HL-60 (cell line): ENCODE measurements around the gene ARRB1.

Experiments used
- CTCF ChIP-seq: IDR thresholded peaks from one replicate; pipeline ENCODE4 v1.5.1; 2011; ENCODE audit warnings: low read length, control low read depth, inconsistent platforms; ENCODE audit not compliant: insufficient read depth
- GABPA ChIP-seq: IDR thresholded peaks from 2 replicates; pipeline ENCODE4 v1.6.1; 2012; ENCODE audit warnings: low read depth
- POLR2AphosphoS5 ChIP-seq: IDR thresholded peaks from 2 replicates; pipeline ENCODE4 v1.6.1; 2012; ENCODE audit warnings: low read depth
- REST ChIP-seq: IDR thresholded peaks from 2 replicates; pipeline ENCODE4 v1.6.1; 2012; ENCODE audit warnings: low read depth; ENCODE audit not compliant: insufficient replicate concordance
- SPI1 ChIP-seq: IDR thresholded peaks from 2 replicates; pipeline ENCODE4 v1.6.1; 2012; ENCODE audit warnings: low read depth, mild to moderate bottlenecking, borderline replicate concordance

GRCh38 chr11:75244052-75244814, 107.2 kb downstream of the ARRB1 start:
- no peak for TF ChIP-seq CTCF
- TF ChIP-seq POLR2AphosphoS5: no peak
- no peak for TF ChIP-seq GABPA
- TF ChIP-seq SPI1: no peak
- no peak for TF ChIP-seq REST
